Ishikawa (cell line): ENCODE data around the gene KRT82.

Experiments used
- CEBPB ChIP-seq: IDR thresholded peaks from 2 replicates; pipeline ENCODE4 v1.6.1; 2012
- CREB1 ChIP-seq: IDR thresholded peaks from 2 replicates; pipeline ENCODE4 v1.6.1; 2012; ENCODE audit warnings: low read depth
- EGR1 ChIP-seq: IDR thresholded peaks from 2 replicates; pipeline ENCODE4 v1.6.1; 2012
- EP300 ChIP-seq: IDR thresholded peaks from 2 replicates; pipeline ENCODE4 v1.6.1; 2012; ENCODE audit warnings: borderline replicate concordance
- FOXM1 ChIP-seq: IDR thresholded peaks from 2 replicates; pipeline ENCODE4 v1.6.1; 2012; ENCODE audit warnings: low read depth, borderline replicate concordance
- NFIC ChIP-seq: IDR thresholded peaks from 2 replicates; pipeline ENCODE4 v1.6.1; 2012
- RAD21 ChIP-seq: IDR thresholded peaks from 2 replicates; pipeline ENCODE4 v1.6.1; 2012; ENCODE audit warnings: low read depth
- TAF1 ChIP-seq: IDR thresholded peaks from 2 replicates; pipeline ENCODE4 v1.6.1; 2012; ENCODE audit warnings: low read depth, mild to moderate bottlenecking
- TCF12 ChIP-seq: IDR thresholded peaks from 2 replicates; pipeline ENCODE4 v1.6.1; 2012; ENCODE audit warnings: low read depth
- TEAD4 ChIP-seq: IDR thresholded peaks from 2 replicates; pipeline ENCODE4 v1.6.1; 2012
- YY1 ChIP-seq: IDR thresholded peaks from 2 replicates; pipeline ENCODE4 v1.6.1; 2012; ENCODE audit warnings: low read depth
- ZBTB7A ChIP-seq: IDR thresholded peaks from 2 replicates; pipeline ENCODE4 v1.6.1; 2012; ENCODE audit warnings: low read depth
- TF ChIP-seq, protein P1 (sequence below): IDR thresholded peaks from 2 replicates; pipeline ENCODE4 v1.6.1; 2012
- TF ChIP-seq, protein P2 (sequence below): IDR thresholded peaks from 2 replicates; pipeline ENCODE4 v1.6.1; 2012
- TF ChIP-seq, protein P3 (sequence below): IDR thresholded peaks from 2 replicates; pipeline ENCODE4 v1.6.1; 2012; ENCODE audit warnings: low read depth, mild to moderate bottlenecking

KRT82 gene

DNA sequence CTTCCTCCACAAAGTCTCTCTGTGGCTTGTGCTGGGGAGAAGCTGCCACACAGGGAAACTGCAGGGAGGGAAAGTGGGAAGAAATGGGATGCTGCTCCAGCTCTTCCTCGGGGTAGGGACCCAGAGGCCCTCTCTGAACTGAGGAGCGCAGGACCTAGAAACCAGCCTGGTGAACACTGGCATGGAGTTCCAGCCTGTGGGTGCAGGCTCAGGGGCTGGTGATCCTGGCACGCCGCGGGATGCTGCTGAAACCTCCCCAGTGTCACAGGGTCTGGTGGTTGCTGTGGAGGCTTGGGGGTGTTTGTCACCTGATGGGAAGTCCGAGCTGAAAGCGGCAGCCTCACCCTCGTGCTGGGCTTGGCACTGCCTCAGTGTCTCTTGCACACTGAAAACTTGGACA, 33.3 kb upstream of the KRT82 start:
- TF ChIP-seq, protein P1, sequence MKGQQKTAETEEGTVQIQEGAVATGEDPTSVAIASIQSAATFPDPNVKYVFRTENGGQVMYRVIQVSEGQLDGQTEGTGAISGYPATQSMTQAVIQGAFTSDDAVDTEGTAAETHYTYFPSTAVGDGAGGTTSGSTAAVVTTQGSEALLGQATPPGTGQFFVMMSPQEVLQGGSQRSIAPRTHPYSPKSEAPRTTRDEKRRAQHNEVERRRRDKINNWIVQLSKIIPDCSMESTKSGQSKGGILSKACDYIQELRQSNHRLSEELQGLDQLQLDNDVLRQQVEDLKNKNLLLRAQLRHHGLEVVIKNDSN = no peak
- TF ChIP-seq, protein P2, sequence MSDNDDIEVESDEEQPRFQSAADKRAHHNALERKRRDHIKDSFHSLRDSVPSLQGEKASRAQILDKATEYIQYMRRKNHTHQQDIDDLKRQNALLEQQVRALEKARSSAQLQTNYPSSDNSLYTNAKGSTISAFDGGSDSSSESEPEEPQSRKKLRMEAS = no peak
- TF ChIP-seq ZBTB7A (no peak), FOXM1 (no peak), CEBPB (no peak), EGR1 (no peak), TAF1 (no peak), TEAD4 (no peak), NFIC (no peak)

DNA sequence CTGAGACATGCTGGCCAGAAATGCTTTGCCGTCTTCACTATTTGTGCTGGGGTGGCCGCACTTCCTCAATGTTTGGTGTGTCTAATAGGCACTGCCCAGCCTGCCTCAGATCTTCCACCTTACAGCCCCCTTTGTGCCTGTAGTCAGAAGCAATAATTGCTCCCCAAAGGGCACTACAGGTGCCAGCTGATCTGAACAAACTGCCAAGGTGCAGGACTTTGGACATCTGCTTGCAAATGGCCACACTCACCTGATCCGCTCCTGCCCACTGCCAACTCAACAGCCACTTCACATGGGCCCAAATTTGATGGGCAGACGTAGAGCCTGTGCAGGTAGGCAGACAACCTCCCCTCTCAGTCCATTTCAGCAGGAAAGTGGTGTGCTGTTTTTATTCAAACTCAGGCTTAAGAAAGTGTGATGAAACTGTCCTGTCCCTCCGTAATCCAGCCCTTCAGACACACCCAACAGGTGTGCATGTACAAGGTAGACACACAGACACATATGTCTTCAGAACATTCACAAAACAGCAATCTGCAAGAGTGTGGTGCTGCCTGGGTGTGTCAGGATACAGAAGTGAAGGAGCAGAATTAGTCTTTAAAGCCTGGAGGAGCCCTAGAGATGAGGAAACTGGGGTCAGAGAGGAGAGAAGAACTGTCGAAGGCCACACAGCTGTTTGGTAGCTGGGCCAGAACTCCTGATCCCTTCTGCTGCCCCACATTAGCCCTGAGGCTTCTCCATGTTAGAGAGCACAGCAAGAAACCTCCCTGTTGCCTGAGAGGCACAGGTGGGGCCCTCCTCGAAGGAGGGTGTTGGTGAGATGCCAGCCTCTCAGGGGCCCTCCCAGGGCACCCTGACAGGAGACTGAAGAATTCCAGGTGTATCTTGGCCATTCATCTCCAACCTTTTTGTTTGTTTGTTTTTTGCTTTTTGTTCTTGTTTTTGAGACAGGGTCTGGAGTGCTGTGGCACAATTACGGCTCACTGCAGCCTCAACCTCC, 32.5 kb upstream of the KRT82 start:
- TF ChIP-seq TAF1 (no peak), NFIC (no peak), FOXM1 (no peak), EP300 (no peak), EGR1 (no peak), YY1 (no peak), CREB1 (no peak), TCF12 (no peak), ZBTB7A (no peak), TEAD4 (no peak), CEBPB (no peak), RAD21 (no peak)
- TF ChIP-seq, protein P2 = no peak
- TF ChIP-seq, protein P1 = no peak
- TF ChIP-seq, protein P3, sequence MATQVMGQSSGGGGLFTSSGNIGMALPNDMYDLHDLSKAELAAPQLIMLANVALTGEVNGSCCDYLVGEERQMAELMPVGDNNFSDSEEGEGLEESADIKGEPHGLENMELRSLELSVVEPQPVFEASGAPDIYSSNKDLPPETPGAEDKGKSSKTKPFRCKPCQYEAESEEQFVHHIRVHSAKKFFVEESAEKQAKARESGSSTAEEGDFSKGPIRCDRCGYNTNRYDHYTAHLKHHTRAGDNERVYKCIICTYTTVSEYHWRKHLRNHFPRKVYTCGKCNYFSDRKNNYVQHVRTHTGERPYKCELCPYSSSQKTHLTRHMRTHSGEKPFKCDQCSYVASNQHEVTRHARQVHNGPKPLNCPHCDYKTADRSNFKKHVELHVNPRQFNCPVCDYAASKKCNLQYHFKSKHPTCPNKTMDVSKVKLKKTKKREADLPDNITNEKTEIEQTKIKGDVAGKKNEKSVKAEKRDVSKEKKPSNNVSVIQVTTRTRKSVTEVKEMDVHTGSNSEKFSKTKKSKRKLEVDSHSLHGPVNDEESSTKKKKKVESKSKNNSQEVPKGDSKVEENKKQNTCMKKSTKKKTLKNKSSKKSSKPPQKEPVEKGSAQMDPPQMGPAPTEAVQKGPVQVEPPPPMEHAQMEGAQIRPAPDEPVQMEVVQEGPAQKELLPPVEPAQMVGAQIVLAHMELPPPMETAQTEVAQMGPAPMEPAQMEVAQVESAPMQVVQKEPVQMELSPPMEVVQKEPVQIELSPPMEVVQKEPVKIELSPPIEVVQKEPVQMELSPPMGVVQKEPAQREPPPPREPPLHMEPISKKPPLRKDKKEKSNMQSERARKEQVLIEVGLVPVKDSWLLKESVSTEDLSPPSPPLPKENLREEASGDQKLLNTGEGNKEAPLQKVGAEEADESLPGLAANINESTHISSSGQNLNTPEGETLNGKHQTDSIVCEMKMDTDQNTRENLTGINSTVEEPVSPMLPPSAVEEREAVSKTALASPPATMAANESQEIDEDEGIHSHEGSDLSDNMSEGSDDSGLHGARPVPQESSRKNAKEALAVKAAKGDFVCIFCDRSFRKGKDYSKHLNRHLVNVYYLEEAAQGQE = no peak

DNA sequence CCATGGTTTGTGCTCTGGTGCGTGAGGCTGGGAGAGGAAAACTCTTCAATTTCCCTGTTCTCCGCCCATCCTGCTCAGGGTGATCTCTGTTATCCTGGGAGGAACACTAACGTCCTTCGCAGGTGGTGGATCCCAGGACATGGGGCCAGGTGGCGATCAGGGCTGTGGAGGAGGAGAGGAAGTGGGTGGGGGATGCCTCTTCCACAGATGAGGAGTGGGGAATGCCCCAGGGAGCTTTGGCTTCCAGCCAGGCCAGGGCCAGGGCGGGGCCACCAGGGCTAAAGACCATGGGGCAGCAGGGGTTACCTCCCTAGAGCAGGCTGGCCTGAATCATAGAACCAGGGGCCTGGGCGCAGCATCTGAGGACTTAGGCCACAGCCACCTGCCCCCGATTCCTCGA, 31.4 kb upstream of the KRT82 start:
- no peak for TF ChIP-seq YY1
- TF ChIP-seq CREB1 = no peak
- 0 out of 2 replicates have a peak, but pooled peaks have one; percentile 43 for TF ChIP-seq NFIC
- no peak for TF ChIP-seq RAD21
- no peak for TF ChIP-seq ZBTB7A
- TF ChIP-seq FOXM1 = no peak
- no peak for TF ChIP-seq EP300
- TF ChIP-seq, protein P3 = no peak

DNA sequence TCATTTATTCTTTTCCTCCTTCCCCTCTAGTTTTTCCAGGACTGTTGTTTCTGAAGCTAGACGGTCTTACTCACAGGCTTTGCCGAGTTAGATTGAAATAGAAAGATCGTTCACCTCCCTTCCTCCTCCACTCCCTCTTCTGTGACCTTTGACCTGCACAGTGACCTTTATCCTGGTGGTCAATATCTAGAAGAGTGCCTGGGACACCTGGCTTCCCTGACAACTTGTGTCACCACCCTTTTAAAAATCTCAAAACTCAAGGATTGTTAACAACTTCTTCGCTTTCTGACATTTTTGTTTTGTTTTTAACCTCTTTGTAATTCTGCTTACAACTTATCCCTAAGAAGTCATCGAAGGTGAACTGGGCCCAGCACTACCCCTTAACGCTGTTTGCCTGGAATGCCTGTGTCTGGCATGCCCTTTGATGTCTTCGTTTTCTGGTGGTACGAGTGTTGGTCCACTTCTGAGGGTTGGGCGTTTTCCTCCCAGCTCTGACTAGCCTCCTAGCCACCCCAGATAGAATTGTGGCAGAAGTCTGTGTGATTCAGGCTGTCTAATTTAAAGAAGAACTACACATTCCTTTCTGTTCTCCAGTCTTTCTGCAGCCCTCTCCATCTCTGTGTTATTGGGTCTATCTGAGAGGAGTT, 30.8 kb upstream of the KRT82 start:
- TF ChIP-seq CREB1 (no peak), YY1 (no peak), TAF1 (no peak), EP300 (no peak), ZBTB7A (no peak), NFIC (no peak)
- TF ChIP-seq, protein P2 = no peak
- TF ChIP-seq, protein P3 = no peak
